Epithelial cell of esophagus (primary cell): ENCODE results near the gene CD3D.

Experiments
- DNase-seq: peaks from one replicate; pipeline ENCODE4 v3.0.0; 2010; ENCODE audit warnings: low read depth
- H3K4me3 ChIP-seq: 2 replicates; pipeline ENCODE4 v1.5.1; 2011; ENCODE audit warnings: mild to moderate bottlenecking, low read length, control low read depth
- TF ChIP-seq, protein P1 (sequence below): IDR thresholded peaks from 2 replicates; pipeline ENCODE4 v1.5.1; 2011; ENCODE audit warnings: low read depth, mild to moderate bottlenecking, low read length, control low read depth, inconsistent platforms; ENCODE audit not compliant: insufficient read depth; ENCODE audit errors: missing control alignments

Gene CD3D

DNA sequence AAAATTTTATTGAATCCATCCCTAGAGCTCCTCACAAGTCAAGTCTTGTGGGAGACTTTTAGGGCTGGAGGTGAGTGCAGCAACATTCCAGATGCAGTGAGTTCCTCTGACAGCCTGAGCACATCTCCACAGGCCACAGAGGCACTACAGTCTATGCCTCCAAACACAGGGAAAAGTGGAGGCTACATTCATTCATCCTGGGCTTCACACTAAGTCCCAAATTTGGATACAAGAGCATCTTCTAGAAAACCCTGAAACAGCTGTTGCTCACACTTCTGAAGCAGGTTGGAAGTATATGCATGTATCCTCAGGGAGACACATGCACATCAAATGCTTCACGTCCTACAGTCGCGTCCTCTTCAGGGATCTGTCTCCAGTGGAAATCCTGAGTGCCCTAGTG is 1.2 kb downstream of the CD3D start:
- TF ChIP-seq, protein P1, sequence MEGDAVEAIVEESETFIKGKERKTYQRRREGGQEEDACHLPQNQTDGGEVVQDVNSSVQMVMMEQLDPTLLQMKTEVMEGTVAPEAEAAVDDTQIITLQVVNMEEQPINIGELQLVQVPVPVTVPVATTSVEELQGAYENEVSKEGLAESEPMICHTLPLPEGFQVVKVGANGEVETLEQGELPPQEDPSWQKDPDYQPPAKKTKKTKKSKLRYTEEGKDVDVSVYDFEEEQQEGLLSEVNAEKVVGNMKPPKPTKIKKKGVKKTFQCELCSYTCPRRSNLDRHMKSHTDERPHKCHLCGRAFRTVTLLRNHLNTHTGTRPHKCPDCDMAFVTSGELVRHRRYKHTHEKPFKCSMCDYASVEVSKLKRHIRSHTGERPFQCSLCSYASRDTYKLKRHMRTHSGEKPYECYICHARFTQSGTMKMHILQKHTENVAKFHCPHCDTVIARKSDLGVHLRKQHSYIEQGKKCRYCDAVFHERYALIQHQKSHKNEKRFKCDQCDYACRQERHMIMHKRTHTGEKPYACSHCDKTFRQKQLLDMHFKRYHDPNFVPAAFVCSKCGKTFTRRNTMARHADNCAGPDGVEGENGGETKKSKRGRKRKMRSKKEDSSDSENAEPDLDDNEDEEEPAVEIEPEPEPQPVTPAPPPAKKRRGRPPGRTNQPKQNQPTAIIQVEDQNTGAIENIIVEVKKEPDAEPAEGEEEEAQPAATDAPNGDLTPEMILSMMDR = no peak
- no peak overlapping the region for H3K4me3 ChIP-seq
- no peak for DNase-seq

GRCh38 chr11:118340449-118340848 is 2.1 kb downstream of the CD3D start:
- no peak overlapping the region for H3K4me3 ChIP-seq
- DNase-seq = no peak
- TF ChIP-seq, protein P1 = no peak

GRCh38 chr11:118339281-118339961 is 3.1 kb downstream of the CD3D start:
- TF ChIP-seq, protein P1 = no peak
- H3K4me3 ChIP-seq = no peak overlapping the region
- no peak for DNase-seq

DNA sequence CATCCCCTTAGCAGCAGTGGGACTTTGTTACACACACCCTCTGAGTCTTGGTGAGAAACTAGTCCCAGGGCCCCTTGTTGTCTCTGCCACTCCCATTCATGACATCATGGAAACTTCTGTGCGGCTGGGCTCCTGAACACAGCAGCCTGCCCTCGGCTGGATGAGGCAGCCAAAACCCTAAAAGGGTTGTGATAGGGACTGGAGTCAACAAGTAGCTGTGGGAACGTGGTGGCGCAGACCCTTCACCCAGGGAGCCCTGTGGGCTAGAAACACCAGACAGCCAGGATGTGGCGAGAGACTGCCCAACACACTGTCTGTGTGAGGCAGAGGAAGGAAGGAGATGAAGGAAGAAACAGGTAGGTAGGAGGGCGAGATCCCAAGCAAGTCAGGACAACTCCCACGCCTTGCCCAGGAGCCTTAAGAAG is 3.9 kb downstream of the CD3D start:
- TF ChIP-seq, protein P1 = no peak
- no peak overlapping the region for H3K4me3 ChIP-seq
- peak; percentile 46 for DNase-seq

DNA sequence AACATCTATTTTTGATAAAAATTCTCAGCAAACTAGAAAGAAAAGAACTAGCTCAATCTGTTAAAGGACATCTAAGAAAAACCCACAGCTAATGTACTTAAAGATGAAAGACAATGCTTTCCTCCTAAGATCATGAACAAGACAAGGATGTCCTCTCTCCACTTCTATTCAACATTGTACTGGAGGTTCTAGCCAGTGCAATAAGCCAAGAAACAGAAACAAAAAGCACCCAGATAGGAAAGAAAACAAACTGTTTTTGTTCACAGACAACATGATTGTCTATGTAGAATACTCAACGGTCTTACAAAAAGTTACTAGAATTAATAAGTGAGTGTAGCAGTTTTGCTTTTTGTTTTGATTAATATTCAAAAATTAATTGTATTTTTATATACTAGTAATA is 7.8 kb downstream of the CD3D start:
- no peak for DNase-seq
- no peak overlapping the region for H3K4me3 ChIP-seq
- TF ChIP-seq, protein P1 = no peak

DNA sequence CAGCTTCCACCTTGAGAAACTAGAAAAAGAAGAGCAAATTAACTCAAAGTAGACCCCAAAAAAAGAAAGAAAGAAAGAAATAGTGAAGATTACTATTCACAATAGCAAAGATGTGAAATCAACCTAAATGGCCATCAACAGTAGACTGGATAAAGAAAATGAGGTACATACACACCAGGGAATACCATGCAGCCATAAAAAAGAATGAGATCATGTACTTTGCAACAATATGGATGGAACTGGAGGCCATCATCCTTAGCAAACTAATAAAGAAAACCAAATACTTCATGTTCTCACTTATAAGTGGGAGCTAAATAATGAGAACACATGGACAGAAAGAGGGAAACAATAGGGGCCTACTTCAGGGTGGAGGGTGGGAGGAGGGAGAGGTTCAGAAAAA is 13.8 kb downstream of the CD3D start:
- DNase-seq = no peak
- no peak overlapping the region for H3K4me3 ChIP-seq
- TF ChIP-seq, protein P1 = no peak

- TF ChIP-seq, protein P1 = no peak
- H3K4me3 ChIP-seq = no peak overlapping the region
- no peak for DNase-seq
Measured at GRCh38 chr11:118325283-118325682, 17.2 kb downstream of the CD3D start.
